ENCODE results near the gene RDH12. TPM values are rescaled to one million over a fixed set of nuclear protein-coding genes. Genes with fewer than 3 reads are reported as not detected.
A peak's percentile ranks its signal among the peaks of the same experiment; 100 is the strongest.

The RDH12 gene
- polyA plus RNA-seq, 3 donors from 2014 or later = 0.17 TPM; not detected in 2

GRCh38 chr14:67738740-67739504 is 37.2 kb downstream of the RDH12 start:
- DNase-seq = no peak
- H3K27ac Mint-ChIP-seq = no peak overlapping the region
- H3K4me3 Mint-ChIP-seq = no peak overlapping the region
- no peaks in the 10 kb centered on the region for H3K9me3 Mint-ChIP-seq
- H3K36me3 Mint-ChIP-seq = peaks cover 0 to 4% (median 4%) of the 10 kb centered on the region in 3 donors
- H3K27me3 Mint-ChIP-seq (ENCODE audit: low read depth in 3 of 3) = peaks cover 0 to 2% (median 1%) of the 10 kb centered on the region in 3 donors
- peaks cover 0 to 5% of the 10 kb centered on the region in 2 donors for H3K4me1 Mint-ChIP-seq

DNA sequence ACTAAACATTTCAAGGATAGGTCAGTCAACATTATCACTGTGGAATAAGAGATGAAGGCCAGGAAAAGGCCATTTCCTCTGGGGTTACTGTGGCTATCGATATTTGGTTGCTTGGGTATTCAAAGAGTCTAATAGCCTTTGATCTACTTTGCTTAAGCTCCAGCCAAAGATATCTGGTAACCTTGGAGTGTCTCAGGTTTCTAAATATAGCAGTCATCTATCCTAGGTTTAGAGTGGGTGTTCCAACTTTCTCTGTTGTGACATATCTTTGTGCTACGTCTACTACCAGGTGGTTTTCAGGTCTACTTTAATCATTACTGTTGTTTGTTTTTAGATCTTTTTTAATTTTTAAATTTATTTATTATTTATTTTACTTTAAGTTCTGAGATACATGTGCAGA is 42.4 kb downstream of the RDH12 start:
- peaks cover 0 to 5% of the 10 kb centered on the region in 2 donors for H3K4me1 Mint-ChIP-seq
- no peak for DNase-seq
- no peak overlapping the region for H3K4me3 Mint-ChIP-seq
- no peak overlapping the region for H3K27ac Mint-ChIP-seq
- peaks cover 13 to 31% (median 21%) of the 10 kb centered on the region in 3 donors for H3K36me3 Mint-ChIP-seq
- H3K27me3 Mint-ChIP-seq (ENCODE audit: low read depth in 3 of 3) = peaks cover 0 to 1% (median 0%) of the 10 kb centered on the region in 3 donors
- no peaks in the 10 kb centered on the region for H3K9me3 Mint-ChIP-seq

DNA sequence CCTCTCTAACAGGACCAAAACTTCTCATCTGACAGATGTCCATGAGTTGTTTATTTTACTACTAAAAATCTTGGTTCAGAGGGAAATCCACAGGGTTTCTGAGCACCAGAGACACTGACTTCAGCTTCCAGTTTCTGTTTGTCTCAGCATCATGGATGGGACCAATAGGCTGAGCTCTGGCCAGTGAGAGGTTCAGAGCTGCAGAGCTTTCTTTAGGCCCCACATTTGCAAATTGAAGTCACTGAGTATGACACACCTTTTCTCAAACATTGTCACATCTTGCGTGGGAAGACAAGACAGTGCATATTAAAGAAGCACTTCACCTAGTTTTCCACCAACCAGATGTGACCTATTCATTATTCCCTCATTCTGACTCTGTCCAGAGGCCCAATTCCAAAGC is 45.2 kb downstream of the RDH12 start:
- no peak for DNase-seq
- peak overlapping the region in 1 of 6 donors; percentile 34 for H3K27ac Mint-ChIP-seq
- H3K4me3 Mint-ChIP-seq = no peak overlapping the region
- H3K36me3 Mint-ChIP-seq = peaks cover 31 to 46% (median 44%) of the 10 kb centered on the region in 3 donors
- H3K27me3 Mint-ChIP-seq (ENCODE audit: low read depth in 3 of 3) = peaks cover 0 to 1% (median 0%) of the 10 kb centered on the region in 3 donors
- H3K4me1 Mint-ChIP-seq = no peaks in the 10 kb centered on the region
- no peaks in the 10 kb centered on the region for H3K9me3 Mint-ChIP-seq

DNA sequence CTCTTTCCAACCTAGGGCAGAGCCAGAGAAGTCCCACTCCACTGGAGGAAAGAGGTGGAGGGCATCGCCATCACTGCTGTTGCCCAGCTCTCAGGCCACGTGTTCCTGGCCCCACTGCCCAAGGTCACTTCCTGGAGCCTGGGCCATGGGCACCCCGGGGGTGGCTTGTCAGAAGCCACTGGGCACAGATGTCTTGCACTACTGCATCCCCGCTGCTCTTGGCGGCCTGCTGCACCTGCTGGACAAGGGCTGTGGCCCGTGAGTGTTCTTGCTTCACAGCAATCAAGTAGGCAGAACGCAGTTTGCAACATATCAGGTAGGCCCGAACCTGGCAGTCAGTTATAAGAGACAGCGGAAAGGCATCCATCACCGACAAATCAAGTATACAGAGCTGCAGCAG is 46.6 kb downstream of the RDH12 start:
- no peak for DNase-seq
- Mint-ChIP-seq H3K4me1 (no peaks in the 10 kb centered on the region), H3K4me3 (no peak overlapping the region), H3K27me3 (ENCODE audit: low read depth in 3 of 3) (peaks cover 0 to 1% (median 0%) of the 10 kb centered on the region in 3 donors), H3K27ac (no peak overlapping the region), H3K9me3 (no peaks in the 10 kb centered on the region), H3K36me3 (peaks cover 42 to 59% (median 53%) of the 10 kb centered on the region in 3 donors)

- no peaks in the 10 kb centered on the region for H3K4me1 Mint-ChIP-seq
- peaks cover 48 to 70% (median 62%) of the 10 kb centered on the region in 3 donors for H3K36me3 Mint-ChIP-seq
- H3K9me3 Mint-ChIP-seq = no peaks in the 10 kb centered on the region
- no peaks in the 10 kb centered on the region for H3K27me3 Mint-ChIP-seq (ENCODE audit: low read depth in 3 of 3)
- H3K4me3 Mint-ChIP-seq = no peak overlapping the region
- DNase-seq = no peak
- H3K27ac Mint-ChIP-seq = peak overlapping the region in 1 of 6 donors; percentile 48
Observed at GRCh38 chr14:67749341-67750084, 47.8 kb downstream of the RDH12 start.

DNA sequence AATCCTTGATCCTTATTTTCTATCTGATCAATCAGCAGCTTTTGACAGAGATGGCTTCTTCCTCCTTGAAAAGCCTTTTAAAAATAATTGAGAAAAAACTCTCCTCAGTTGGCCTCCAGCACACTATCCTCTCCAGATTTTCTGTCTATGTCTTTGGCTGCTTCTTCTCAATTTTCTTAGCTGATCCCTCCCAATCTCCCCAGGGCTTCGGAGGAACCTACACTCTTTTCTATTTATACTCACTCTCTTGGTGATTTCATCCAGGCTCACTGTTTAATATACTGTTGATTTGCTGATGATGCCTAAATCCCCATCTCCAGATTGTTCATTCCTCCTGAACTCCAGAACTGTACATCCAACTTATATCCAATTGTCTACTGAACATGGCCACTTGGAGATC is 54.8 kb downstream of the RDH12 start:
- peaks cover 41 to 74% (median 48%) of the 10 kb centered on the region in 3 donors for H3K36me3 Mint-ChIP-seq
- no peaks in the 10 kb centered on the region for H3K9me3 Mint-ChIP-seq
- no peaks in the 10 kb centered on the region for H3K4me1 Mint-ChIP-seq
- H3K4me3 Mint-ChIP-seq = no peak overlapping the region
- no peak for DNase-seq
- H3K27ac Mint-ChIP-seq = peak overlapping the region in 2 of 6 donors; percentile 6 to 36
- H3K27me3 Mint-ChIP-seq (ENCODE audit: low read depth in 3 of 3) = peaks cover 0 to 2% (median 0%) of the 10 kb centered on the region in 3 donors

- H3K27me3 Mint-ChIP-seq (ENCODE audit: low read depth in 3 of 3) = peaks cover 0 to 2% (median 0%) of the 10 kb centered on the region in 3 donors
- H3K36me3 Mint-ChIP-seq = peaks cover 36 to 69% (median 44%) of the 10 kb centered on the region in 3 donors
- peak overlapping the region in 1 of 6 donors; percentile 26 for H3K27ac Mint-ChIP-seq
- no peaks in the 10 kb centered on the region for H3K9me3 Mint-ChIP-seq
- no peak for DNase-seq
- H3K4me1 Mint-ChIP-seq = no peaks in the 10 kb centered on the region
- no peak overlapping the region for H3K4me3 Mint-ChIP-seq
Observed at GRCh38 chr14:67757175-67757574, 55.5 kb downstream of the RDH12 start.

GRCh38 chr14:67759916-67760315 is 58.2 kb downstream of the RDH12 start:
- H3K27me3 Mint-ChIP-seq (ENCODE audit: low read depth in 3 of 3) = peaks cover 0 to 2% (median 0%) of the 10 kb centered on the region in 3 donors
- DNase-seq = no peak
- peaks cover 32 to 58% (median 33%) of the 10 kb centered on the region in 3 donors for H3K36me3 Mint-ChIP-seq

DNA sequence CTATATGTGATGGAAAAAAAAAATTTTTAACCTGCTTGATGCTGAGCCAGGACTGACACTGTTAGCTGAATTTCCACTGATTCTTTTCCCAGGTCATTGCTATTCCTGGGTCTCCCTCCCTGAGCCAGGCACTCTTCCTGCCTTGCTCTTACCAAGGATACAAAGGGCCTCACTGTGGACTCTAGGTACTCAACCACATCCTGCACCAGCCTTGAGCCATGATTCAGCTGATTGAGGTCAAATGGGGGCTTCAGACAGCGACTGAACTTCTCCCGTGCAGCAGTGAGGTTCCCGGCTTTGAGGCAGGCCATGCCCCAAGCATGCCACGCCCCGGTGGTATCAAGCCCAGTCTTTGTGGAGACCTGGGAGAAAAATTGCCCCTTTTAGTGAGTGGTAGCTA is 60.4 kb downstream of the RDH12 start:
- H3K36me3 Mint-ChIP-seq = peaks cover 27 to 57% (median 40%) of the 10 kb centered on the region in 3 donors
- no peak overlapping the region for H3K27ac Mint-ChIP-seq
- H3K4me3 Mint-ChIP-seq = no peak overlapping the region

More at GRCh38 chr14:67759916-67760315, 58.2 kb downstream of the RDH12 start:
- Mint-ChIP-seq H3K27ac (peak overlapping the region in 1 of 6 donors; percentile 53), H3K9me3 (no peaks in the 10 kb centered on the region), H3K4me1 (no peaks in the 10 kb centered on the region), H3K4me3 (no peak overlapping the region)

GRCh38 chr14:67763158-67763822 is 61.6 kb downstream of the RDH12 start:
- H3K27me3 Mint-ChIP-seq (ENCODE audit: low read depth in 3 of 3) = no peaks in the 10 kb centered on the region
- peaks cover 30 to 60% (median 46%) of the 10 kb centered on the region in 3 donors for H3K36me3 Mint-ChIP-seq

More for the DNA sequence above, 60.4 kb downstream of the RDH12 start:
- H3K27me3 Mint-ChIP-seq (ENCODE audit: low read depth in 3 of 3) = no peaks in the 10 kb centered on the region
- no peaks in the 10 kb centered on the region for H3K9me3 Mint-ChIP-seq
- H3K4me1 Mint-ChIP-seq = no peaks in the 10 kb centered on the region
- no peak for DNase-seq

DNA sequence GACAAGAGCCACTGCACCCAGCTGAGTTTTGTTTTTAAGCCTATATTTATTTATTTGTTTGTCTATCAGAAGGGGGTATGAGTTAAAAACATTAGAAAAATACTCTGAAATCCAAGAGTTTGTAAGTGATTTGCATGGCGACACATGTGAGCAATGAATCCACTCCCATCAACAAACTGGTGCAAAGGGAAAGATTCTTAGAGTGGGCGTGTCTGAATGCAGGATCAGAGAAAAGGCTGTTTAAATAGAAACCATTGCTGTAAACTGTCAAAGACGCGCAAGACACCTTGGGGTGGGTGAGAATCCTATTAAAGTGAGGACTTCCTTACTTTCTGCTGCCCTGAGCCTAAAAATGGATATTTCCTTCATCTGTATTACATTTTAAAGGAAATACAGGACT is 62.8 kb downstream of the RDH12 start:
- Mint-ChIP-seq H3K27ac (no peak overlapping the region), H3K36me3 (peaks cover 39 to 71% (median 56%) of the 10 kb centered on the region in 3 donors), H3K9me3 (no peaks in the 10 kb centered on the region), H3K4me1 (no peaks in the 10 kb centered on the region), H3K27me3 (ENCODE audit: low read depth in 3 of 3) (no peaks in the 10 kb centered on the region), H3K4me3 (no peak overlapping the region)
- no peak for DNase-seq

More at GRCh38 chr14:67763158-67763822, 61.6 kb downstream of the RDH12 start:
- no peaks in the 10 kb centered on the region for H3K9me3 Mint-ChIP-seq
- no peak overlapping the region for H3K4me3 Mint-ChIP-seq
- H3K4me1 Mint-ChIP-seq = no peaks in the 10 kb centered on the region
- no peak overlapping the region for H3K27ac Mint-ChIP-seq
- DNase-seq = no peak

GRCh38 chr14:67765192-67765834 is 63.6 kb downstream of the RDH12 start:
- H3K9me3 Mint-ChIP-seq = no peaks in the 10 kb centered on the region
- H3K4me1 Mint-ChIP-seq = no peaks in the 10 kb centered on the region
- no peak for DNase-seq
- H3K27ac Mint-ChIP-seq = no peak overlapping the region
- no peak overlapping the region for H3K4me3 Mint-ChIP-seq
- H3K27me3 Mint-ChIP-seq (ENCODE audit: low read depth in 3 of 3) = no peaks in the 10 kb centered on the region
- peaks cover 42 to 70% (median 61%) of the 10 kb centered on the region in 3 donors for H3K36me3 Mint-ChIP-seq

DNA sequence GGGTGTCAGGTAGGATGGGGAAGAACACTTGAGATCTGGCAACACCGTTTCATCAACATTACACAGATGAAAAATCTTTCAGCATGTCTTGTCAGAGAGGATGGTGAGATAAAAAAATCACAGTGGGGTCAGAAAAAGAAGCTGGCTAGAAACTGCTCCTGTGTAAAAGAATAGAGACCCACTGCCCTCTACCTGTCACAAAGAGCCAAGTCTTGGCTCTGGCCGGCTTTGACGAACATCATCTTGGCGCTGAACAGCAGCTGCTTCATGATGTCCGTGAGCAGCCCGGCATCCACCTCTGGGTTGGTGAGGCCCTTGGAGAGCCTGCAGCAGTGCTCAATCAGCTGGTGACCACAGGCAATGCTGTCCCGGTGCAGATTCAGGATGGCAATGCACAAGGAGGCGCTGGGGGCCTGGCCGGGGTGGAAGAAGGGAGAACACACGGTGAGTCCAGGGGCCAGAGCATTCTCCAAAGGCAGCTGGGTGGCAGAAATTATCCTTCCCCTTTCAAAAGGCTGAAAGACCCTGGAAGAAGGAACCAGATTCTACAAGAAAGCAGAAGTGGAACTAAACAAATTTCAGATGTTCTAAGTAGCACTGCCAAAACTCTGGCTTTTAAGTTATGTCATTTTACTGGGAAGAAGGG is 64.5 kb downstream of the RDH12 start:
- Mint-ChIP-seq H3K36me3 (peaks cover 39 to 64% (median 54%) of the 10 kb centered on the region in 3 donors), H3K27ac (peak overlapping the region in 1 of 6 donors; percentile 5), H3K4me3 (no peak overlapping the region), H3K9me3 (no peaks in the 10 kb centered on the region), H3K27me3 (ENCODE audit: low read depth in 3 of 3) (no peaks in the 10 kb centered on the region), H3K4me1 (no peaks in the 10 kb centered on the region)
- DNase-seq = no peak
